ENCODE data around the gene TNRC6A.

Gene TNRC6A

DNA sequence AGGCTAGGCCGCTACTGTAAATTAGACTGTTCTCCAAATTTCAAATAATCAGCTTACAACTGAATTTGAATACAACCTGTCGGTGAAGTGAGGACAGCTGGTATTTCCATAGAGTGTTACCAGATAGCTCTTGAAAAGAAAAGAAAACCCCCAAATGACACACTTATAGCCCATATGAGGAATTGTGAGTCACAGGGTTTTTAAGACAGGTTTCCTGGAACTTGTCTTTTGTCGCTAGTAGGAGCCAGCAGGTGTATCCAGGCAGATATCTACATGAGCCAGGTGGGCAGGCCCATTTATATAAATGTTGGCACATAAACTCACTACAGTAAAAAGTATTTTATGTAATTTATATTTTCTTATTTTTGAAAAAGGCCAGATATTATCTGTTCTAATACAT, 24.0 kb downstream of the TNRC6A start:
- no peaks in the 10 kb centered on the region for H3K27me3 Mint-ChIP-seq
- peak; percentile 32 for ATAC-seq (replicated peaks)
- DNase-seq = no peak
- no peak overlapping the region for H3K4me3 Mint-ChIP-seq
- H3K9me3 Mint-ChIP-seq = no peaks in the 10 kb centered on the region
- H3K4me1 Mint-ChIP-seq (ENCODE audit: low read depth in 2 of 2) = peaks cover 40 to 57% of the 10 kb centered on the region in 2 donors
- H3K27ac Mint-ChIP-seq = peak overlapping the region in 1 of 2 donors; percentile 16
- peaks cover 2% of the 10 kb centered on the region for H3K36me3 Mint-ChIP-seq (ENCODE audit: insufficient read depth)

DNA sequence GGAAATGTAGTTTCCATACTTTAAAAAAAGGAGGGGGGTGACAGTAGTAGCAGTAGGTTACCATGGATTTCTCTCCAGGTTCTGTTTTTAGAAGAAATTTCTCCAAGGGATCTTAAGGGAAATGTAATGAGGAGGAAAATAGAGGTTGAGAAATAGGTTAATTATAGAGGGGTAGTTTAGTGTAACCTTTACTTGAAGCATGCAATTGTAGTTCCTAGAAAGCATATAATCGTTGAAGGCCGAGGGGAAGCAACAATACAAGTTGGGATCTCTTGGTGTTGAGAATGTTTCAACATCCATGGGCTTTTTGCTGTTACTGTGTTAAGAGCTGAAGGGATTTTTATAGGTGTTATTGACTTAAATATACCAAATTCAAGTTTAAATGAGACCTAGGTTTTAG, 25.1 kb downstream of the TNRC6A start:
- Mint-ChIP-seq H3K4me3 (no peak overlapping the region), H3K9me3 (no peaks in the 10 kb centered on the region), H3K27ac (peak overlapping the region in 1 of 2 donors; percentile 56), H3K36me3 (ENCODE audit: insufficient read depth) (no peaks in the 10 kb centered on the region), H3K4me1 (ENCODE audit: low read depth in 2 of 2) (peaks cover 30 to 46% of the 10 kb centered on the region in 2 donors), H3K27me3 (no peaks in the 10 kb centered on the region)
- DNase-seq (no peak), ATAC-seq (replicated peaks) (no peak)

DNA sequence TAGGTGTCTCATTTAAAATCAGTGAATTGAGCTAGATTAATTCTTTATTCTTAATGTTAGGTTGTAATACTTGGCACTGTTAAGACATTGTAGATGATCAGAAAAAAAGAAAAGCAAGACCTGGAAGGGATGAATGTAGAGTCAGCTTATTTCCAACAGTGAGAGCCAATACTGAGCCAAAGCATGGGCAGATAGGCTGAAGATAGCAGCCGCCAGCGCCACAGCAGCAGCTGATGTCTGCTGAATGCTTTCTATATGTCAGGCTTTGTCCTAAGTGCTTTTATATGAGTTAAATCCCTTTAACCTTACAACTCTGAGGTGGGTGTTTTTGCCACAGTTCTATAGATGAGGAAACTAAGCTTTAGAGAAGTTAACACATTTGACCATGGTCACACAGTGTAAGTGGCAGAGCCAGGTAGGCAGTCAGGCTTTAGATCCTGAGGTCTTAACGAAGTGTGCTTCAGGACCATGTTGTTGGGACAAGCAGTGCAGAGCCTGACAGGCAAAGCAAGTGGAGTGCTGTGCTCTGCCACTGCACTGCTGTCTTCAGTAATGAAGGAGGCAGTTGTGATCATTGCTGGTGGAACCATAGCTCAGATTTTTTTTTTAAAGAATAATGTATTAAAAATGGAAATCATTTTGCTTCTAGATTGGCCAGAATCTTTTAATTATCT, 25.9 kb downstream of the TNRC6A start:
- Mint-ChIP-seq H3K4me3 (no peak overlapping the region), H3K27ac (peak overlapping the region in 1 of 2 donors; percentile 56), H3K27me3 (no peaks in the 10 kb centered on the region), H3K4me1 (ENCODE audit: low read depth in 2 of 2) (peaks cover 29 to 44% of the 10 kb centered on the region in 2 donors), H3K9me3 (no peaks in the 10 kb centered on the region), H3K36me3 (ENCODE audit: insufficient read depth) (no peaks in the 10 kb centered on the region)
- no peak for DNase-seq
- ATAC-seq (replicated peaks) = no peak

DNA sequence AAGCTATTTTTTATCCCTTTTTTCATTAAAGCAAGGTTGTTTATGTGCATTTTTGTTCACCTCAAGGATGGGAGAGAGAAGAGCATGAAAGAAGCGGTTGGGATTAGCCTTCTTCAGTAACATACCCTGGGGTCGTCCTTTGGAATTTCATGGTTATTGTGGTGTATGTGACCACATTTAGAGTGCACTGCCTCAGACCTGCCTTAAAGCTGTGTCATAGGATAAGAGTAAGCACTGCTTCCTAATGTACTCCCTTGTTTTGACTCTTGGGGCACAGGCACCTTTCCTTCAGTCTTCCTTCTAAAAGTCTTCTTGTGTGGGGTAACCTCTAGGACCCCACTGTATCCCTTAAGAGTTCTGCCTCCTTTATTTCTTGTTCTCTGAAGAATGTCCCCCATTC, 28.9 kb downstream of the TNRC6A start:
- Mint-ChIP-seq H3K4me1 (ENCODE audit: low read depth in 2 of 2) (peaks cover 11 to 17% of the 10 kb centered on the region in 2 donors), H3K27ac (no peak overlapping the region), H3K27me3 (no peaks in the 10 kb centered on the region), H3K9me3 (no peaks in the 10 kb centered on the region), H3K4me3 (no peak overlapping the region), H3K36me3 (ENCODE audit: insufficient read depth) (peaks cover 5% of the 10 kb centered on the region)
- no peak for ATAC-seq (replicated peaks)
- no peak for DNase-seq

DNA sequence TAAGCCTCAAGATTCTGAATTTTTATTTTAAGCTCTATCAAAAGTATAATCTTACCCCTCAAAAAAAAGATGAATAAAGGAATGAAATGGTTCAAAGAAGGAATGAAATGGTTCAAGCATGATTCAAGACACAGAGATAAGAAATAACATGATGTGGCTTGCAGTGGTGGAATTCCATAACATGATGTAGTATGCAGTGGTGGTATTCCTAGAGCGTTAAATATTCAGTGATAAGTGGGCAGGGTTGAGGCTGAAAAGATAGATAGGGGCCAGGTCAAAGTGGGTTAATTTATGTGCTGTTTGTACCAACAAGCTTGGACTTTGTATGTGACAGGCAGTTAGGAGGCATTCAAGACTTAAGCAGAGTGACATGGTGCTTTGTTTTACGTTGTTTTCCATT, 29.6 kb downstream of the TNRC6A start:
- Mint-ChIP-seq H3K27ac (no peak overlapping the region), H3K27me3 (no peaks in the 10 kb centered on the region), H3K36me3 (ENCODE audit: insufficient read depth) (peaks cover 12% of the 10 kb centered on the region), H3K4me1 (ENCODE audit: low read depth in 2 of 2) (peaks cover 11 to 16% of the 10 kb centered on the region in 2 donors), H3K4me3 (no peak overlapping the region), H3K9me3 (no peaks in the 10 kb centered on the region)
- no peak for DNase-seq
- ATAC-seq (replicated peaks) = no peak

DNA sequence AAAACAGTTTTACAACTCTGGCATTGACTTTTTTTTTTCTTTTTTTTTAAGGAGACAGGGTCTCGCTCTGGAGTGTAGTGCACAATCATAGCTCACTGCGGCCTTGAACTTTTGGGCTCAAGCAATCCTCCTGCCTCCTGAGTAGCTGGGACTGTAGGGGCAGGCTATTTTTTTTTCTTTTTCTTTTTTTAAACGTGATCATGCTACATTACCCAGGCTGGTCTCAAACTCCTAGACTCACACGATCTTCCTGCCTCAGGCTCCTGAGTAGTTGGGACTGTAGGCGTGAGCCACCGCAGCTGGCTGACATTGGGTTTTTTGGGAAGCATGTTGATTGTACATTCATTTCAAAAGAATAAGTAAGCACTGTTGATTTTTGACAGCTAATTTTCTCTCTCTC, 32.1 kb downstream of the TNRC6A start:
- no peak for ATAC-seq (replicated peaks)
- H3K36me3 Mint-ChIP-seq (ENCODE audit: insufficient read depth) = peaks cover 21% of the 10 kb centered on the region
- H3K9me3 Mint-ChIP-seq = no peaks in the 10 kb centered on the region
- no peak overlapping the region for H3K27ac Mint-ChIP-seq
- DNase-seq = no peak
- H3K27me3 Mint-ChIP-seq = no peaks in the 10 kb centered on the region
- peaks cover 2 to 5% of the 10 kb centered on the region in 2 donors for H3K4me1 Mint-ChIP-seq (ENCODE audit: low read depth in 2 of 2)
- no peak overlapping the region for H3K4me3 Mint-ChIP-seq

DNA sequence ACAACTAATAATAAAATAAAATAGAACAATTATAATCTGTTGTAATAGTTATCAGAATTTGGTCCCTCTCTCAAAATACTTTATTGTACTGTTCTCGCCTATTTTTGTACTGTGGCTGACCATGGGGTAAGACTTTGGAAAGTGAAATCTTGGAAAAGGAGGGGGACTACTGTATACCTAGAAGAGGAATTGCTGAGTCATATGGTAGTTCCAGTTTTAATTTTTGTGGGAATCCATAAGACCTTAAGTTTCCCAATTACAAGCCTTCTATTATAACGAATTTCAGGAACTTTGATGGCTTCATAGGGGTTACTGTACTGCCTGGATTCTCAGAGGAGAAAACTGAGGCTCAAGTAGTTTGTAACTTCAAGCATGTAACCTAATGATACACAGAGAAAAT, 35.5 kb downstream of the TNRC6A start:
- peaks cover 5 to 16% of the 10 kb centered on the region in 2 donors for H3K4me1 Mint-ChIP-seq (ENCODE audit: low read depth in 2 of 2)
- DNase-seq (no peak), ATAC-seq (replicated peaks) (no peak)
- peaks cover 33% of the 10 kb centered on the region for H3K36me3 Mint-ChIP-seq (ENCODE audit: insufficient read depth)
- no peaks in the 10 kb centered on the region for H3K27me3 Mint-ChIP-seq
- H3K27ac Mint-ChIP-seq = peak overlapping the region in 1 of 2 donors; percentile 56
- H3K9me3 Mint-ChIP-seq = no peaks in the 10 kb centered on the region
- no peak overlapping the region for H3K4me3 Mint-ChIP-seq

DNA sequence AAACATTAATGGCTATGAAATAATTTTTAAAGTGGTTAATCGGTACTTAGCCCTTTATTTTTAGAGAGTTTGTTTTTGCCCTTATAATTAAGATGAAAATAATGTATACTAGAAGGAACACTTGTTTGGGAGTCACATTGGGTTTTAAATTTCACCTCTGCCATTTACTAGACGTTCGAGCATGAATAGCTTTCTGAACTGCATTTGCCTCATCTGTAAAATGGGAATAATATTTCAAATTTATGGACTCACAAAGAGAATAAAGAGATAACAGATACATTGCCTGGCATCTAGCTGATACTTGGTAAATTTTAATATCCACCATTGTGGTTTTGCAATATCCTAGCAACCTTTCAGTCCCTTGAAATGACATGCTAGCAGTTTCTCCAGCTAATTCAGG, 36.6 kb downstream of the TNRC6A start:
- DNase-seq (no peak), ATAC-seq (replicated peaks) (no peak)
- H3K4me1 Mint-ChIP-seq (ENCODE audit: low read depth in 2 of 2) = peaks cover 10 to 25% of the 10 kb centered on the region in 2 donors
- no peak overlapping the region for H3K4me3 Mint-ChIP-seq
- H3K27me3 Mint-ChIP-seq = no peaks in the 10 kb centered on the region
- H3K36me3 Mint-ChIP-seq (ENCODE audit: insufficient read depth) = peaks cover 39% of the 10 kb centered on the region
- H3K9me3 Mint-ChIP-seq = no peaks in the 10 kb centered on the region
- H3K27ac Mint-ChIP-seq = no peak overlapping the region

DNA sequence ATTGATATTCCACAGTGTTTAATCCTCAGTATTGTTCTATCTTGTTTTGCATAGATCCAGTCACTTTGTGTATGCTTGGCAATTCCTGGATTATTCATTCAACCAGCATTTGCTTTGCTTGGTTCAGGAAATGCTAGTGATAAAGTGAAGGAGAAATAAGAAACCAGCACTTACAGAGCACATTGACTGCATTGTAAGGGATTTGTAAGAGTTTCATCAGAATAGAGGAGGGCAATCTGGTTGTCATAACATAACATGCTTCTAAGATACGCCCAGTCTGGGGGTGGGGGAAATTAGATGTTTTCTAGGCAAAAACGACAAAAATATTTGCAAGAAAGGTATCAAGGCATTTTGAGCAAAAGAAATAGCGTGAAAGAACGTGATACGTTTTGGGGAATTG, 40.4 kb downstream of the TNRC6A start:
- Mint-ChIP-seq H3K27ac (peak overlapping the region; percentile 6 to 52), H3K4me1 (ENCODE audit: low read depth in 2 of 2) (peaks cover 17 to 47% of the 10 kb centered on the region in 2 donors), H3K9me3 (no peaks in the 10 kb centered on the region), H3K36me3 (ENCODE audit: insufficient read depth) (peaks cover 31% of the 10 kb centered on the region), H3K4me3 (no peak overlapping the region), H3K27me3 (no peaks in the 10 kb centered on the region)
- ATAC-seq (replicated peaks) (no peak), DNase-seq (no peak)

DNA sequence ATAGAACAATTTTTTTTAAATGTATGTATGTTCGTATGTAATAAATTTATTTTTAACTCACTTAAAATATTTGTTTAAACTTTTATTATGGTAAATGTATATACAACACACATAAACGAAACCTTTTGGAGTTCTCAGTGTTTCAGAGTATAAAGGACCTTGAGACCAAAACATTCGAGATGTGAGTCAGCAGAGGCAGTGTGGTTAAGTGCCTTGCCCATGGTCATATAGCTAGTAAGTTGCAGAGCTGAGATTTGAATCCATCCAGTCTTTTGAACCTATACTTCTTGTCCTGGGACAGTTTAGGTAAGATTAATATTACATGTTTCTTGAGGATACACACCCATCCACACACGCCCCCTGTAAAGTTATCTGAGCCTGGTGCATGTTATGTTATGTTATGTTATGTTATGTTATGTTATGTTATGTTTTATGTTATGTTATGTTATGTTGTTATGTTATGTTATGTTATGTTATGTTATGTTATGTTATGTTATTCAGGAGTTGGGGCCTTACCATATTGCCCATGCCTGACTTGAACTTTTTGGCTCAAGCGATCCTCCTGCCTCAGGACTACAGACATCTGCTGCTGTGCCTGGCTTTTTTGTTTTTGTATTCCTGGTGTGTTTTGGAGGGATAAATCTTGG, 41.8 kb downstream of the TNRC6A start:
- no peaks in the 10 kb centered on the region for H3K9me3 Mint-ChIP-seq
- no peak for ATAC-seq (replicated peaks)
- peaks cover 19 to 59% of the 10 kb centered on the region in 2 donors for H3K4me1 Mint-ChIP-seq (ENCODE audit: low read depth in 2 of 2)
- no peak for DNase-seq
- no peaks in the 10 kb centered on the region for H3K27me3 Mint-ChIP-seq
- peaks cover 30% of the 10 kb centered on the region for H3K36me3 Mint-ChIP-seq (ENCODE audit: insufficient read depth)
- H3K27ac Mint-ChIP-seq = peak overlapping the region; percentile 12 to 13
- no peak overlapping the region for H3K4me3 Mint-ChIP-seq

DNA sequence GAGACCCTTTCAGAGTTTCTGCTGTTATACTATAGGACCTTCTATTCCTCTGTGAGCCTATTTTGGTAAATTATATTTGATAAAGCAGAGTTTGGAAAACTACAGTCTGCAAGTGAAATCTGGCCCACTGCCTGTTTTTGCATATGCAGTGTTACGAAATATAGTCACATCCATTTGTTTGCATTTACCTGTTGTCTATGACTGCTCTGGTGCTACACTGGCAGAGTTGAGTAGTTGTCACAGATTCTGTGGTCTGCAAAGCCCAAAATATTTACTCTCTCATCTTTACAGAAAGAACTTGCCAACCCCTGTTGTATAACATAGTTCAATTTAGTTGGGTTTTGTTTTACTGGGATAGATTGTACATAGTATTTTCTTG, 42.3 kb downstream of the TNRC6A start:
- peak overlapping the region; percentile 12 to 13 for H3K27ac Mint-ChIP-seq

DNA sequence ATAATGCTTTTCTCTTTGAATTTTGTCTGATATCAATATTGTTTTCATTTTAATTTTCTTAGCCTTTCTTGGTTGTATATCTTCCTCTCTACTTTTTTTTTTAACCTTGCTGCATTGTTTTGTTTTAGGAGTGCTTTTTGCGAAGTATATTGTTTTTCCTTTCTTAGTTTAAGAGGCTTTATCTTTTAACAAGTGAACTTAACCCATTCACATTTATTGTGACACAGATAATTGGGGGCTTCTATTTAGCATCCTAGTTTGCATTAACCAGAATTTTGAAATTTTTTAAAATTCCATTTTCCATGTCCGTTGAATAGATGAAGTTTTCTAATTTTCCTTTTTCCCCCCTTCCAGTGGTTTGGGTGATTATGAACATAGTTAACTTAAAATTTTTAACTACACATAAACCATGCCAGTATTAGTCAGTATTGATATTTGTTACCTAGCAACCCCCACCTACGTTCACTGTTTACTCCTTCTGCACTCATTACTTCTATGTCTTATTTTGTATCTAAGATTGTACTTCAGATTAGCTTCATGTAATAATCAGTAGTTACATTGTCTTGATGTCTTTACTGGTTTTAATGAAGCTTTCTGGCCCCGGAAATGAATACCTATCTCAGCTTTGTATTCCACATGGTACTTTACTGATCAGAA, 44.4 kb downstream of the TNRC6A start:
- Mint-ChIP-seq H3K4me3 (no peak overlapping the region), H3K27ac (peak overlapping the region in 1 of 2 donors; percentile 71), H3K27me3 (no peaks in the 10 kb centered on the region), H3K36me3 (ENCODE audit: insufficient read depth) (peaks cover 32% of the 10 kb centered on the region), H3K9me3 (no peaks in the 10 kb centered on the region), H3K4me1 (ENCODE audit: low read depth in 2 of 2) (peaks cover 19 to 56% of the 10 kb centered on the region in 2 donors)
- DNase-seq = no peak
- ATAC-seq (replicated peaks) = no peak

More for the DNA sequence above, 42.3 kb downstream of the TNRC6A start:
- Mint-ChIP-seq H3K27me3 (no peaks in the 10 kb centered on the region), H3K4me1 (ENCODE audit: low read depth in 2 of 2) (peaks cover 19 to 59% of the 10 kb centered on the region in 2 donors), H3K9me3 (no peaks in the 10 kb centered on the region), H3K4me3 (no peak overlapping the region), H3K36me3 (ENCODE audit: insufficient read depth) (peaks cover 28% of the 10 kb centered on the region)
- ATAC-seq (replicated peaks) (no peak), DNase-seq (no peak)

DNA sequence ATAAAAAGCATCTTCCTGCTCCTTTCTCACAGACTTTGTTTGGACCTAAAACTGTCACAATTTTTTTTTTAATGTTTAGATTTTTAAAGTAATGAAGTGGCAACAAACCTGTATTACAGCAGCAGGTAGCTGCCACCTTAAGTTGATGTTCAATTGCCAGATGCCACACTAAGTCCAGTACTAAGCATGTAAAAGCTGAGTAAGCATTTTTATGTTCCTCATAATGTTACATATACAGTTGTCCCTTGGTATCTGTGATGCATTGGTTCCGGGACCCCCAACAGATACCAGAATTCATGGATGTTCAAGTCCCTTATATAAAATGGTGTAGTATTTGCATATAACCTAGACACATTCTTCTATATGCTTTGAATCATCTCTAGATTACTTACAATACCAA, 45.1 kb downstream of the TNRC6A start:
- no peak overlapping the region for H3K4me3 Mint-ChIP-seq
- no peaks in the 10 kb centered on the region for H3K27me3 Mint-ChIP-seq
- no peaks in the 10 kb centered on the region for H3K9me3 Mint-ChIP-seq
- H3K4me1 Mint-ChIP-seq (ENCODE audit: low read depth in 2 of 2) = peaks cover 18 to 56% of the 10 kb centered on the region in 2 donors
- peaks cover 36% of the 10 kb centered on the region for H3K36me3 Mint-ChIP-seq (ENCODE audit: insufficient read depth)
- ATAC-seq (replicated peaks) = no peak
- DNase-seq = no peak
- no peak overlapping the region for H3K27ac Mint-ChIP-seq

DNA sequence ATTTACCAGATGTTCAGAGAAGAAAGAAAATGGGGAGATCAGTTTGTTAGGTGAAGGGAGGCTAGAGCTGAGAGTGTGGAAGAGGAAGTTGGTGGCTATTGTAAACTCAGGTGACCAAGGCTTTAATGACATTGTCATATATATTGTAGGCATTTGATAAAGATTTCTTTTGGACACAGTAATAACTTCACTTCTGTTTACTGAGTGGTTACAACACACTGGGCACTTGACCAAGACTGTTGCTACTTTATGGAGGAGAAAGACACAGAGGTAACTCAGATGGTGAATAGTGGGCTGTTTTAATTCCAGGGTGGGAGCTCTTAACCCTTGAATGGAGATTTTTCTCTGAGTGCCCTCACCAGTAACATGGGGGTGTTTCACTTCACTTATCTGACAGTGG, 46.0 kb downstream of the TNRC6A start:
- no peak for ATAC-seq (replicated peaks)
- H3K27me3 Mint-ChIP-seq = no peaks in the 10 kb centered on the region
- peak overlapping the region in 1 of 2 donors; percentile 80 for H3K27ac Mint-ChIP-seq
- peaks cover 10 to 46% of the 10 kb centered on the region in 2 donors for H3K4me1 Mint-ChIP-seq (ENCODE audit: low read depth in 2 of 2)
- H3K36me3 Mint-ChIP-seq (ENCODE audit: insufficient read depth) = peaks cover 33% of the 10 kb centered on the region
- DNase-seq = no peak
- H3K4me3 Mint-ChIP-seq = no peak overlapping the region
- H3K9me3 Mint-ChIP-seq = no peaks in the 10 kb centered on the region
